ENCODE data around the gene KPNA1. TPM values are rescaled to one million over a fixed set of nuclear protein-coding genes. Genes with fewer than 3 reads are reported as not detected.
"Not testable (repeated sequence)": the region's sequence is repeated elsewhere in the genome, so short reads cannot be mapped to it uniquely, and the experiment has no call there.

KPNA1 gene
- total RNA-seq, 2 donors from 2014 or later: 40.3 to 89.5 TPM

DNA sequence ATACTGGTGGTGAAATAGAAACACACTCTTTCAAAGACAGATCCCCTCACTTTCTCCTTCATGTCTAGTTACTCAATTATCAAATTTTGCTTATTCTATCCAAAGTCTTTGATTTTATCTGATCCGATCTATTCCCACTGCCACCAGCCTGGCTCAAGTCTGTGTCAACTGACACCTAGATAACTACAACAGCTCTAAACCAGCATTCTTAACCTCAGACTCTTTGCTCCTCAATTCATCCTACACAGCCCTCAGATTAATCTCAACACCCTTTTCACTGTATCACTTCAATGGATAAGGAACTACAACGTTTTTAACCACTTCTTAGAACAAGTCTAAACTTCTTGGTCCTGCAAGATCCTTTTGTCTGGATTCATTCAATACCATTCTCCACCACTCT is 9.1 kb downstream of the KPNA1 start:
- Mint-ChIP-seq H3K27ac (no peak overlapping the region), H3K36me3 (peaks cover 7 to 16% of the 10 kb centered on the region in 2 donors), H3K9me3 (no peaks in the 10 kb centered on the region)
- ATAC-seq (no peak), DNase-seq (ENCODE audit: low spot score in 2 of 2) (no peak)

GRCh38 chr3:122502941-122503340 is 11.8 kb downstream of the KPNA1 start:
- DNase-seq (ENCODE audit: low spot score in 2 of 2): no peak
- H3K9me3 Mint-ChIP-seq: no peaks in the 10 kb centered on the region
- no peak for ATAC-seq
- H3K36me3 Mint-ChIP-seq: peaks cover 0 to 5% of the 10 kb centered on the region in 2 donors
- no peak overlapping the region for H3K27ac Mint-ChIP-seq

DNA sequence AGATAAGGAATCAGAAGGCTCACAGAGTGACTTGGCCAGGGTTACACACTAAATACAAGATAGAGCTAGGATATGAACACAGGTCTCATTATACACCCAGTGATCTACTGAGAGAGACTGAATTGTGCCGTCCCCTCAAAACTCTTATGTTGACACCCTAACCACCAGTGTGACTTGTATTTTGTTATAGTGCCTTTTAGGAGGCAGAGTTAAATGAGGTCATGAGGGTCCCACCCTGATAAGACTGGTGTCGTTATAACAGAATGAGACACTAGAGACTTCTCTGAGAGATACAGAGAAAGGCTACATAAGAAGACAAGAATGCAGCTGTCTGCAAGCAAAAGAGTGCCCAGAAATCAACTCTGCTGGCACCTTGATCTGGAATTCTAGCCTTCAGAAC is 12.6 kb downstream of the KPNA1 start:
- DNase-seq (ENCODE audit: low spot score in 2 of 2) (no peak), ATAC-seq (no peak)
- Mint-ChIP-seq H3K36me3 (peaks cover 0 to 5% of the 10 kb centered on the region in 2 donors), H3K9me3 (no peaks in the 10 kb centered on the region), H3K27ac (no peak overlapping the region)

- not testable (repeated sequence) for ATAC-seq; DNase-seq (ENCODE audit: low spot score in 2 of 2)
Observed at GRCh38 chr3:122500964-122501363, 13.8 kb downstream of the KPNA1 start.

GRCh38 chr3:122498152-122498551 is 16.6 kb downstream of the KPNA1 start:
- peaks cover 9 to 20% of the 10 kb centered on the region in 2 donors for H3K36me3 Mint-ChIP-seq
- ATAC-seq (no peak), DNase-seq (ENCODE audit: low spot score in 2 of 2) (no peak)
- H3K27ac Mint-ChIP-seq: no peak overlapping the region
- H3K9me3 Mint-ChIP-seq: no peaks in the 10 kb centered on the region

More at GRCh38 chr3:122500964-122501363, 13.8 kb downstream of the KPNA1 start:
- not testable (repeated sequence) for H3K9me3 Mint-ChIP-seq, H3K27ac Mint-ChIP-seq
- H3K36me3 Mint-ChIP-seq: peaks cover 6 to 12% of the 10 kb centered on the region in 2 donors

DNA sequence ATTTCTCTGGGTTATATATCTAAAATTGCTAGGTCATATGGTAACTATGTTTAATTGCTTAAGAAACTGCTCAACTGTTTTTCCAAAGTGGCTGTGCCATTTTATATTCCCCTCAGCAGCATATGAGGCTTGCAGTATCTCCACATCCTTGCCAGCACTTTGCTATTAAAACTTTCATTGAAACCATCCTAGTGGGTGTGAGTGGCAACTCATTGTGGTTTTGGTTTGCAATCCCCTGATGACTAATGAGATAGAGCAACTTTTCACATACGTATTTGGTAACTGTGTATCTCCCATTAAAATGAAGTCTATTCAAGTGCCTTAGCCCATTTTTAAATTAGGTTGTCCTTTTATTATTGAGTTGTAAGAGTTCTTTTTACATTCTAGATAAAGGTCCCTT is 17.3 kb downstream of the KPNA1 start:
- Mint-ChIP-seq H3K36me3 (peaks cover 13 to 24% of the 10 kb centered on the region in 2 donors), H3K9me3 (no peaks in the 10 kb centered on the region), H3K27ac (no peak overlapping the region)
- ATAC-seq: peak; percentile 100
- peak in 1 of 2 donors; percentile 32 for DNase-seq (ENCODE audit: low spot score in 2 of 2)

GRCh38 chr3:122496508-122496907 is 18.2 kb downstream of the KPNA1 start:
- H3K9me3 Mint-ChIP-seq: no peaks in the 10 kb centered on the region
- H3K36me3 Mint-ChIP-seq: peaks cover 13 to 30% of the 10 kb centered on the region in 2 donors
- no peak for DNase-seq (ENCODE audit: low spot score in 2 of 2)
- no peak for ATAC-seq
- H3K27ac Mint-ChIP-seq: peak overlapping the region in 1 of 2 donors; percentile 18

DNA sequence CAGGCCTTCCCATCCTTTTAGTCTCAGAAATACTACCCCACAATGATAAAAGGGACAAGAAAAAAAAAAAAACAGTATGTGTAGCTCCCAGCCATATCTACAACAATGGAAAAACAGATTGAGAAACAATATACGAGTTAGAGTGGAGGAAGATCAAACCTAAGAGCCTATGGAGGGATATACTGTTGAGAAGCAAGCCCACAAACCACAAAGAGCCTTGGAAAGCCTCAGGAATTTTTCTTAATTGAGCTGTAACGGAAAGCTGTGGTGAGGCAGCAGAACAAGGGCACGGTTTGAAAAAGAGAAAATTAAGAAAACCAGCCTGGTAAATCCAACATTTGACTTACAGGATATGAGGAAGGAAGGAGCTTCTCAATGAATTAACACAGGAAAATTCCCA is 21.4 kb downstream of the KPNA1 start:
- peaks cover 13 to 36% of the 10 kb centered on the region in 2 donors for H3K36me3 Mint-ChIP-seq

DNA sequence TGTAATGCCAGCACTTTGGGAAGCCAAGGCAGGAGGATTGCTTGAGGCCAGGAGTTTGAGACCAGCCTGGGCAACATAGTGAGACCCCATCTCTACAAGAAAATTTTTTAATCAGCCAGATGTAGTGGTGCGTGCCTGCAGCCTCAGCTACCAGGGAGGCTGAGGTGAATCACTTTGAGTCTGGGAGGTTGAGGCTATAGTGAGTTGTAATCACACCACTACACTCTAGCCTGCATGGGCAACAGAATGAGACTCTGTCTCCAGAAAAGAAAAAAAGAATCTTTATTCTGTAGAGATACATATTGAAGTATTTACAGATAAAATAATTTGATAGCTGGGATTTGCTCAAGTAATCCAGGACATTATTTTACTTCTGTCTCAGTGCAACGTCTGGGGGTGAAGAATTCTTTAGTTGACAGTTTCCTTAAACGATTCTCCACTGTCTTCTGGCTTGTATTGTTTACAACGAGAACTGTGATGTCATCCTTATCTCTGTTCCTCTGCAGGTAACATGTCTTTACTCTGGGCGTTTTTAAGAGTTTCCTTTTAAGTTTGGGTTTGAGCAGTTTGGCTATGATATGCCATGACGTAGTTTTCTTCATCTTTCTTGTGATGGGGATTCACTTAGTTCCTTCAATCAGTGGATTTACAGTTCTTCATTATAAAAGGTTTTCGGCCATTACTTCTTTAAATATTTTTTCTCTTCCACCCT is 26.3 kb downstream of the KPNA1 start:
- no peak overlapping the region for H3K27ac Mint-ChIP-seq
- no peaks in the 10 kb centered on the region for H3K9me3 Mint-ChIP-seq
- DNase-seq (ENCODE audit: low spot score in 2 of 2) (no peak), ATAC-seq (peak; percentile 26 to 86)
- H3K36me3 Mint-ChIP-seq: peaks cover 10 to 25% of the 10 kb centered on the region in 2 donors

More for the DNA sequence above, 21.4 kb downstream of the KPNA1 start:
- no peak overlapping the region for H3K27ac Mint-ChIP-seq
- no peak for ATAC-seq
- no peaks in the 10 kb centered on the region for H3K9me3 Mint-ChIP-seq
- no peak for DNase-seq (ENCODE audit: low spot score in 2 of 2)

GRCh38 chr3:122484985-122485384 is 29.8 kb downstream of the KPNA1 start:
- no peak for ATAC-seq
- no peak for DNase-seq (ENCODE audit: low spot score in 2 of 2)
- Mint-ChIP-seq H3K27ac (no peak overlapping the region), H3K36me3 (peaks cover 9 to 12% of the 10 kb centered on the region in 2 donors), H3K9me3 (no peaks in the 10 kb centered on the region)

- DNase-seq (ENCODE audit: low spot score in 2 of 2) (no peak), ATAC-seq (peak; percentile 29 to 53)
- Mint-ChIP-seq H3K27ac (no peak overlapping the region), H3K9me3 (no peaks in the 10 kb centered on the region), H3K36me3 (peaks cover 15 to 21% of the 10 kb centered on the region in 2 donors)
Observed at GRCh38 chr3:122481390-122481789, 33.3 kb downstream of the KPNA1 start.

- H3K9me3 Mint-ChIP-seq: peaks cover 0 to 7% of the 10 kb centered on the region in 2 donors
- H3K36me3 Mint-ChIP-seq: peaks cover 11 to 38% of the 10 kb centered on the region in 2 donors
- DNase-seq (ENCODE audit: low spot score in 2 of 2) (no peak), ATAC-seq (no peak)
- no peak overlapping the region for H3K27ac Mint-ChIP-seq
Observed at GRCh38 chr3:122476532-122476931, 38.2 kb downstream of the KPNA1 start.

- peaks cover 0 to 7% of the 10 kb centered on the region in 2 donors for H3K9me3 Mint-ChIP-seq
- ATAC-seq (no peak), DNase-seq (ENCODE audit: low spot score in 2 of 2) (no peak)
- peaks cover 6 to 38% of the 10 kb centered on the region in 2 donors for H3K36me3 Mint-ChIP-seq
- H3K27ac Mint-ChIP-seq: no peak overlapping the region
Observed at GRCh38 chr3:122475316-122475715, 39.4 kb downstream of the KPNA1 start.

DNA sequence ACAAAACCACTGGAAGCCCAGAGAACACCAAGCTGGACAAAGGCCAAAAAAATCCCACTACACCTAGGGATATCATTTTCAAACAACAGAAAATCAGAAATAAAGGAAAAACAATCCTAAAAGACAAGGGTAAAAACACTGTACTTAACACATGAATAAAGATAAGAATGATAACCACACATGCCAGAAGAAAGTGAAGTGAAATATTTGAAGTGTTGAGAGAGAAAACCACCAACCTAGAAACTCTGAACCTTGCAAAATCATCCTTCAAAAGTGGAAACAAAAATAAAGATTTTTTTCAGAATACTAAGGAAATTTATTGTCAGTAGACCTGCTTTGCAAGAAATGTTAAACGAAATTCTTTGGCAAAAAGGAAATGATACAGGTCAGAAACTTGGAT is 45.1 kb downstream of the KPNA1 start:
- Mint-ChIP-seq H3K27ac (no peak overlapping the region), H3K36me3 (peaks cover 0 to 13% of the 10 kb centered on the region in 2 donors), H3K9me3 (peaks cover 0 to 3% of the 10 kb centered on the region in 2 donors)
- no peak for ATAC-seq
- no peak for DNase-seq (ENCODE audit: low spot score in 2 of 2)

DNA sequence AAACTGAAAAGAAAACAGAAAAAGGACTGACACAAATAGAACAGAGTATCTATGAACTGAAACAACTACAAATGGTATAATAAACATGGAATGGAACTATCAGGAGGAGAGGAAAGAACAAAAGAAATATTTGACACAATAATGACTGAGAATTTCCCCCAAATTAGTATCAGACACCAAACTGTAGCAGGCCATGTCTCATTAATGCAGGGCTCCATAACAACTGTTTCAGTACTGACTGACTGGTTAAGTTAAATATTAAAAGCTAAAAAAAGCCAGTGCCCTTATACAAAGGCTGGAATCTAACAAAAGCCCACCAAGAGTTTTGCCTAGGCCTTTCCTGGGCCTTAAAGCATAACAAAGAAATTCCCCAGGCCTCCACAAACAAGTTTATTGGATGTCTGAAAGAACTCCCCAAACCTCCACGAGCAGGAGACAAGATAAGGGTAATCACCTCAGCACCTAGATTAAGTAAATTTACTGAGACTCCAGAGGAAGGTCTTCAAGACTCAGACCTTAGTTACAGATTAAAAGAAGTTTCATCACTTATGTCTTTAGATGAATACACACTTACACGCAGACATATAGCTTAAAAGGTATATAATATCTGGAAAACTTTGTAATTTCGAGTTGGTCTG is 45.7 kb downstream of the KPNA1 start:
- DNase-seq (ENCODE audit: low spot score in 2 of 2) (no peak), ATAC-seq (no peak)
- peaks cover 0 to 7% of the 10 kb centered on the region in 2 donors for H3K36me3 Mint-ChIP-seq
- peak overlapping the region in 1 of 2 donors; percentile 17 for H3K27ac Mint-ChIP-seq
- no peaks in the 10 kb centered on the region for H3K9me3 Mint-ChIP-seq

DNA sequence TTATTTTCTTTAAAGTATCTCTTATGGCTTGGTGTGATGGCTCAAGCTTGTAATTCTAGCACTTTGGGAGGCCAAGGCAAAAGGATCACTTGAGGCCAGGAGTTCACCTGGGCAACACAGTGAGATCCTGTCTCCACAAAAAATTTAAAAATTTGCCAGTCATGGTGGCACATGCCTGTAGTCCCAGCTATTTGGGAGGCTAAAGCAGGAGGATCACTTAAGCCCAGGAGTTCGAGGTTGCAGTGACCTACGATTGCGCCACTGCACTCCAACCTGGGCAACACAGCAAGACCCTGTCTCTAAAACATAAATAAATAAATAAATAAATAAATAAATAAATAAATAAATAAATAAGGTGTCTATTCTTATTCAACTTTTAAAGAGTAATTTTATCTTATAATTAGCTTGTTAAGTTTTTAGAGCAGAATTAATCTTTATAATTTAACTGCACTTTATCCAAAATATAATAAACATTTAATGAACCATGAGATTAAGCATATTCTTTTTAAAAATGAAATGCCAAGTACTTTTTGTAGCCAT is 48.0 kb downstream of the KPNA1 start:
- Mint-ChIP-seq H3K27ac (no peak overlapping the region), H3K36me3 (peaks cover 2 to 6% of the 10 kb centered on the region in 2 donors), H3K9me3 (no peaks in the 10 kb centered on the region)
- no peak for ATAC-seq
- DNase-seq (ENCODE audit: low spot score in 2 of 2): no peak

DNA sequence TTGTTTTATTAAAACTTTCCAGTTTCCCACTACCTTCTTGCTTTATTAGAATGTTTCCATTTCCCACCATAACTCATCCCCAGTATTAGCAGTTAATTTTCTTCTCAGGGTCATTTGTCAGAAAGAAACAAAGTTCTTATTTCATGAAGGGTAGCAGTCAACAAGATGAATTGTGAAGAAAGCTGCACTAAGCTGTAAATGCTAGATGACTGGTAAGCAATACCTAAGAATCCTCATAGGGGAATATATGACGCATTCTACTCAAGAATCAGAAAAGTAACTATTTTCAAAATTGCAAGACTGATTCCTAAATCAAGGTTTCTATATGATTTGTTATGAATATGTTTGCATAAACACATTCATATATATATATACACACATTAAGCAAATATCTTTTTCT is 50.1 kb downstream of the KPNA1 start:
- Mint-ChIP-seq H3K9me3 (no peaks in the 10 kb centered on the region), H3K36me3 (peaks cover 6% of the 10 kb centered on the region in 2 donors), H3K27ac (peak overlapping the region in 1 of 2 donors; percentile 19)
- ATAC-seq: peak in 1 of 2 donors; percentile 59
- DNase-seq (ENCODE audit: low spot score in 2 of 2): no peak

All from activated naive CD4-positive, alpha-beta T cell treated with anti-CD3 and anti-CD28 coated beads, Interleukin-2, amount 50 U/mL, for 72 hours (primary cell).